ENCODE data around the gene CARNS1. TPM values are rescaled to one million over a fixed set of nuclear protein-coding genes. Genes with fewer than 3 reads are reported as not detected.

The CARNS1 gene, protein sequence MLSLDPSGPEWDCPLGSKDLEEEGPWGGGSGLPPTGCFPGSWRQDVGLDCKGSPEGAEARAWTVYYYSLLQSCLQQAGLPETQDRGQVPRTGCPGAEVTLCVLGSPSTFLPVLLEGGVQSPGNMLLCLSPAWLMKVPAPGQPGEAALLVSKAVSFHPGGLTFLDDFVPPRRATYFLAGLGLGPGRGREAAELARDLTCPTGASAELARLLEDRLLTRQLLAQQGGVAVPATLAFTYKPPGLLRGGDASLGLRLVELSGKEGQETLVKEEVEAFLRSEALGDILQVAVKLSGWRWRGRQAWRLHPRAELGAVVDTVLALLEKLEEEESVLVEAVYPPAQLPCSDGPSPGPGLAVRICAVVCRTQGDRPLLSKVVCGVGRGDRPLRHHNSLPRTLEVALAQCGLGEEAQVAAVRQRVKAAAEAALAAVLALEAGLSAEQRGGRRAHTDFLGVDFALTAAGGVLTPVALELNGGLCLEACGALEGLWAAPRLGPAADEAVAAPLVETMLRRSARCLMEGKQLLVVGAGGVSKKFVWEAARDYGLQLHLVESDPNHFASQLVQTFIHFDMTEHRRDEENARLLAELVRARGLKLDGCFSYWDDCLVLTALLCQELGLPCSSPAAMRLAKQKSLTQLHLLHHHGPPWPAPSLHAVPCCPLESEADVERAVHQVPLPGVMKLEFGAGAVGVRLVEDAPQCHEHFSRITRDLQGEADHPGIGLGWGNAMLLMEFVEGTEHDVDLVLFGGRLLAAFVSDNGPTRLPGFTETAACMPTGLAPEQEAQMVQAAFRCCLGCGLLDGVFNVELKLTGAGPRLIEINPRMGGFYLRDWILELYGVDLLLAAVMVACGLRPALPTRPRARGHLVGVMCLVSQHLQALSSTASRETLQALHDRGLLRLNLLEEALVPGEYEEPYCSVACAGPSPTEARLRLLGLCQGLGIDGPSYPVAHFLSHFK
- total RNA-seq (2014; rRNA removed; shearing (Covaris generic)), result not detected in 2 replicates

DNA sequence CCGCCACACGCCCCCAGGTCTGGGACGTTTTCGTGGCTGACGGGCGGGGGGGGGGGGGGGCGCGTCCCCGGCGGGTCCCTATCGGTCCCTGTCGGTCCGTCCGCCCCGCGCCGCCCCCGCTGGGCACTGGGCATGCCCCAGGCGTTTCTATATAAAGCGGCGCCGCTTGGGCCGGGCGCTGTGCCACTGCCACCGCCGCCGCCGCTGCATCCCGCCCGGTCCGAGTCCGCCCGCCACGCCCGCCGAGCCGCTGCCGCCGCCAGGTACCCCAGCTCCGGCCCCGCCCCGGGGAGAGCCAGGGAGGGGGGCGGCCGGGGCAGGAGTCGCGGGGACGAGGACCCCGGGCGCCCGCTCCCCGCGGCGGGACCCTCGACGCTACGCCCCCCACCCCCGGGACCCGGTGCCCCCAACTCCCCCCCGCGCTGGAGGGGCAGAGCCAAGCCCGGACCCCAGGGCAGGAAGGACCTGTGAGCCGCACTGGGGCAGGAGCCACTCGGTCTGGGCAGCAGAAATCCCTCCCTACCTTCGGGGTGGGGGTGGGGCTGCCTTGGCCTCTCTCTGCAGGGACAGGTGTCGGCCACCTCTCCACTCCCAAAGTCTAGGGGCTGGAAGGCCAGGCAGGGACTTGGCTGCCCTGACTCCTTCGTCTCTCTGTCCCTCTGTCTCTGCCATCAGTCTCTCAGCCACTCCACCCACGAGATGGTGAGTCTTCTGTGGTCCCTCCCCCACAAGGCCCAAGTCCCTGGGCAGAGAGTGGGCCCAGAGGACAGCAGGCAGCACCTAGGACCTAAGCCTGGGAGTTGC, at the start of gene CARNS1:
Gene CARNS1, plus strand, starts transcription at position 178 of the 804 bp plus-strand sequence. Its CDS starts 522 bp downstream, at position 700.
- DNase-seq (ENCODE audit: low spot score), result no peak

DNA sequence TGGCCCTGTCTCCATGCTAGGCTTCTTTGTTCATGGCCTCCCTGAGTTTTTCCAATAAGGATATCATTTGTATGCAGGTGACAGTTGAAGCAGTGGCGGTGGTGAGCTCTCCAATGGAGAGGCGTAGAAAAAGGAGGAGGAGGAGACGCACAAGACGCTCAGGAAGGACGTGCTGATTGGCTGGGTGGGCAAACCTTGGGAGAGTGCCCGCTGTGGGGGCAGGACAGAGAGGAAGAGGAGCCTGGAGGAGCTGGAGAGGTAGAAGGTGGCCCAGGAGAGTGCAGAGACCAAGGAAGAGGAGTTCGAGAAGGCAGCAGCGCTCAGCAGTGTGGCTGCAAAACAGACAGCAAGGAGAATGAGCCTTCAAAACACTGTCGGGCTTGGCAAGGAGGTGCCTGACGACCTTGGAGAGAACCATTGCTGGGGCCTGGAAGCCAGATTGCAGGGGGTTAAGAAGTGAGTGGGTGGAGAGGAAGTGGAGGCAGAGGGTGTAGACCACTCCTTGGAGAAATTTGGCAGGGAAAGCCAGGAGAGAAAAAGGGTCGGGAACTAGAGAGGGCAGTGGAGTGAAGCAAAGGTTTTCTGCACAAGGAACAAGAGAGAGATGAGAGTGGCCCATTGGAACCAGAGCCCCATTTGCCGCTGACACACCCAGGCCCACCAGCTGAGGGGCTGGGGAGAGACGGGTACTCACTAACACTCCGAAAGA, 49.6 kb upstream of the CARNS1 start:
- DNase-seq (ENCODE audit: low spot score), result no peak

DNA sequence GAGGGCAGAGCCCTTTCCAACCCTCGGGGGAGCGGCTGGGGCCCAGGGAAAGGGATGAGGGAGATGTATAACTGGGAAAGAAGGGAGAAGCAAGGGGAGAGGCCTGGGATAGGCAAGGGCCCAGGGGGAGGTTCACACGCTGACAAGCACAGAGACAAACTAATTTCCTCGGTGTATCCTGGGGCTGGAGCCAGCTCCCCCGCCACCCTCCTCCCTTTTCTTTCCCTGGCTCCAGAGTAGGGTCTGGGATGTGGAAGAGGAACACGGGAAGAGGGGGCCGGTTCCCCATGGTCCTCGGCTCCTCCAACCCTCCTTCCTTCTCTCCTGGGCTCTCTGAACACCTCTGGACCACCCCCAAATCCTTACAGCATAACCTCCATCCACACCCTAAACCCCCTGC, 48.9 kb upstream of the CARNS1 start:
- no peak for DNase-seq (ENCODE audit: low spot score)

DNA sequence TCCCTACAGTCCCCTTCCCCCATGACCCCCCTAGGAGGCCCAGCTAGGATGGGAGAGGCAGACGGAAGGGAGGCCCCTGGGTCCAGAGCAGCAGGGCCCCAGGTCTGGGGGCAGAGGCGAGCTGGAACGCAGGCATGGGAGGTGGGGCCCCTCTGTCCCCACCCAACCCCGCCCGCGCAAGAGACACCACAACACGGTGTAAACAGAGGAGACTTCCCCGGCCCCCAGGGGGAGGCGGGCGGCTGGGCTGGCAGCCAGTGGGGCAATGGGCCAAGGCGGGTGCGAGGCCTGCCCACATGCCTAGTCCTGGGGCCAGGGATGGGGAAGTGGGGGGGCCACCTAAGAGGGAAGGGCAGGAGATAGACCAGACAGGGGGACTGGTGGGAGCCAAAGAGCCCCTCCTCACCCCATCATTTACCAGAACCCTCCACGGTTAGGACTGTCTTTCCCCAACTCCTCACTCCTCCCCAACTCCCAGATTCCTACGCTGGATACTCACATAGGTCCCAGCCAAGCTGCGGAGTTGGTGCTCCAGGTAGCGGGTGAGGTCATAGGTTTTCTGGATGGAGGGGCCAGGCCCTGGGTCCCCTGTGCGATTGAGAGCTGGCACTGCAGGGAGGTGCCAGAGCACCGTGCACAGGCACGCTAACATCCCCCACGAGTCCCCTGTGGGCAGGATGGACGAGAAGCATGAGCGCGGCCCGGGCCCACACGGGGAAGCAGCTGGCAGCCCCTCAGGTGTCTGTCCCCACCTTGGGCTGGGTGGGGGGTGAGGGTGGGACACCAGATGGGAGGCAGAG, 48.3 kb upstream of the CARNS1 start:
- DNase-seq (ENCODE audit: low spot score), result no peak

DNA sequence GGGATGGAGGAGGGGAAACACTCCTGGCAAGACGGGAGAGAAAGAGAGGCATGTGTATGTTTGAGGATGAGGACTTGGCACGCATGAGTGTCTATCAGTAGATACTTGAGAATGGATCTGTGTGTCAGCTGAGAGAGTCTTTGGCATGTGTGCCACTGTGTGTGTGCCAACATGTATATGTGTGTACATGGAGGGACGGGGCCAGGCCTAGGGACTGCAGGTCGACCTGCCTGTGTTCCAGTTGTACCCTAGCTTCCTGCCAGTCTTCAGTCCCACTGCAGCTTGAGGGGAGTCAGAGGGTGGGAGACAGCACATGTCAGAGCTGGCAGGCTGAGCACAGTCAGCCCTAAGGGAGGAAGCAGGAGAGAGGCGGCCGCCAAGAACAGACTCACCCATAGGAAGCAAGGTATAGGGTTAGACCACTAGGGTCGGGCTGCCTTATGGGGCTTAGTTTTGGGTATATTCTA, 47.7 kb upstream of the CARNS1 start:
- DNase-seq (ENCODE audit: low spot score), result no peak

DNA sequence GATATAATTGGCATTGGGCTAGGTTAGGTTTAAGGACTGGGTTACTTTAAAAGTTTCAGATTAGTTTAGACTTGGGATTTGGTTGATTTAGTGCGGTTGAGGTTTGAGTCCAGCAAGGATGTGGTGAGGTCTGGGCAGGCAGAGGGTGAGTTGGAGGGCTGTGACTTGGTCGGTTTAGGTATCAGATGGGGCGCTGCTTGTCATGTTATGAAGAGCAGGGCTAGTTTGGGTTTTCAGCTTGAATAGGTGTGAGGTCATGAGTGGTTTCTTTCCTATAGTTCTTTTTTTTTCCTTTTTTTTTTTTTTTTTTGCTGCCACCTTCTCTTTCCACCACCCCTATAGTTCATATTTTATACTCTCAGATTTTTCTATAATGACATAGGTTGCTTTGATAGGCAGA, 46.9 kb upstream of the CARNS1 start:
- no peak for DNase-seq (ENCODE audit: low spot score)

DNA sequence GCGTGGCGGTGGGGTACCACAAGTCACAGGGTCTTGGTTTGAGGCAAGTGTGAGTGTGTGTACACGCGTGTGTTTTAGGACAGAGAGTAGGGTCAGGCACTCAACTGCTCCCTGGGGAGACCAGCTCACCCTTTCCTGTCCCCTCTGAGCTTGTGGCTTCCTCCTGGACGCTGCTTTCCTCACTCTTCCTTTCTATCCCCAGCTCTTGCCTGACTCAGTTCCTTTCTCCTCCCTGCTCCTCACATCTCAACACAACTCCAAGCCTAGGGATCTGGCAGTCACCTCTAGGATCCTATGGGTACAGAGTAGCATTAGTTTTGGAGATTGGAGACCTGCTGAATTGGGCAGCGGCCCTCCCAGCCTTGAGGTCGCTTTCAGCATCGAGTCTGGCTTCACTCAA, 46.2 kb upstream of the CARNS1 start:
- no peak for DNase-seq (ENCODE audit: low spot score)

DNA sequence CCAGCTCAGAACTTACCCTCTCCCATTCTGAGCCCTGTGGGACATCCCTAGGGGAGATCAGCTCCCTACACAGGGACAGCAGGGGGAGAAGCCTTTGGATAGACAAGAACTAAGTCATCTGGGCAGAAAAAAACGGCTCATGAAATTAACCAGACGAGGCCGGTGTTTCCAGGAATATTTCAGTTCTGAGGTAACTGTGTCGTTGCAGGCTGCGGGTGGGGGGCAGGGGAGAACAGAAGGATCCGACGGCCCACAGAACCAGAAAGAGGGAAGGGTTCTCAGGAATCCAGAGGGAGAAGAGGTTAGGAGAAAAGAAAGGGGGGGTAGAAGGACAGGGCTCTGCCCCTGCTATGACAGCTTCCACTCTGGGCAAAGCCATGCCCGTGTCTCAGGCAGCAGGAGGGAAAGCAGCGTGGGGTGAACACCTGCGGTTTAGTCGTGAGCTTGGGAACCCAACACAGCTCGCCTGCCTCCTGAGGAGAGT, 45.6 kb upstream of the CARNS1 start:
- DNase-seq (ENCODE audit: low spot score), result peak; percentile 67

DNA sequence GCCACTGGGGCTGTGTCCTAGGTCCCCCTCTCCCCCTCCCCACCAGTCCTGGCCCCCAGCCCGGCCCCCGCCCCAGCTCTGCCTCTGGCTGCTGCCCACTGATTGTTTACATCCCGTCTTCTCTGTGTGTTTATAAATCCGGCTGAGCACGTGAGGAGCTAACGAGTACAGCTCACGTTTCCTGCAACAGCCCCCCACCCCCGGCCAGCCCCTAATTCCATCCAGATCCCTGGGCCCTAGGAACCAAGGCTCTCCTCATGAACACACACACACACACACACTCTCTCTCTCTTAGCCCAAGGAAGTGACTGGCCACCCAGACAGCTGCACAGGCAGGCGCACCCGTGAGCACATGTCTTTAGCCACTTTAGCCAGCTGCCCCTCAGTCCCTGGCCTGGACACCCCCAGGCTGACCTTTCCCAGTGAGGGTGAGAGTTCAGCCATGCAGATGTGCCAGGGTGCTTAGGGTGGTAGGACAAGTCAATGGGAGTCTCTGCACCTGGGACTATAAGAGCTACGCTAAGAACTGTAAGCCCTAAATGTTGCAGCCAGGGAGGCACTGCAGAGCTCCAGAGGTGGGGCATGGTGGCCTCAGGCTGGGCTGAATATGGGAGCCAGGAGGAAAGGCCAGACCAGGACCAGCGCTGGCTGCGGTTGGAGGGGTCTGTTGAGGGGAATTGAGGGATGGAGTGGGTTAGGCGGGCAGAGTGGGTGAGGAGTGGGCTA, 45.0 kb upstream of the CARNS1 start:
- peak; percentile 88 for DNase-seq (ENCODE audit: low spot score)

DNA sequence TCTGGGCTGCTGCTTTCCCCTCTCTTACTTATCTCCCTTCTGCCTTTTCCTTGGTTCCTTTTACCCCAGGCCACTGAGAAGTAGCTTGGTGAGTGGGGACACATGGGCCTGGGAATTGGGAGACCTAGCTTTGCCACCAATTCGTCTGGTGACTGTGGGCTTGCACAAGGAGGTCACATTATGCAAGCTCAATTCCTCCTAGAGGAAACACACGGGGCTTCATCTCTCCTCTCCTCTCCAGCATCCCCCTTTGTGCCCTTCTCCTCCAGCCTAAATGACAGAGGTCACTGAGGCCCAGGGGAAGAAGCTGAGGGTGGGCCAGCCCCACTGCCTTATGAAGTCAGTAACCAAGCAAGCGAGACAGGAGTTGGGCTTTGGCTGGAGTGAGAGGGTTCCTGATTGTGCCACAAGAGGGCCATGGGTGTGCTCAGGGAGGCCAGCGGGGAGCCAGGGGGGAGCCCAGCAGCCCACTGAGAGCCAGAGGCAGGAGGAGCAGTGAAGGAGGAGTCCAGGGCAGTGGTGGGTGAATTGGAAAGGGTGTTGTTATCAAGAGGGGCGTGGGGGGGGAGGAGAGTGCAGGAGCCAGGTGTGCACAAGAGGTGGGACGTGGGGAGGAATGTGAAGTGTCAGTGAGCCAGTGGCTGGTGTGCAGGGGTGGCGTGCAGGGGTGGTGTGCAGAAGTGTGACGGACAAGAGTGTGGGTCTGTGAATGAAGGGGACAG, 44.1 kb upstream of the CARNS1 start:
- DNase-seq (ENCODE audit: low spot score), result peak; percentile 58

DNA sequence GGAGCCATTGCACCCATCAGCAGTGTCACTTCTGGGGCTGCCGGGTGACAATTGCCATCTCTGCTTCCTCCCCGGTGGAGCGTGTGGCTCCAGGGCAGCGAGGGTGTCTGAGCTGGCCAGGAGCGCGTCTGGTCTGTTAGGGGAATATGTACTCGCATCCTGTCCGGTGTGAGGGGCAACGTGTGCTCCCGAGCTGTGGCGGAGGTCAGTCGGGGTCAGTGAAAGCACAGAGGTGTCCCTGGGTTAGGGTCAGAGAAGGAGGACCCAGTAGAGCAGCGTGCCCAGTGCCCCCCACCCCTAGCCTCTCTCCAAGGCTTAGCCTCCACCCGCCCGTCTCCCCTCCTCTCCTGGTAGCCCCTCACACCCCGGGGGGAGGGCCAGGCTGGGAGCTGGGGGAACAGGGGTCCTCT, 43.6 kb upstream of the CARNS1 start:
- peak; percentile 11 for DNase-seq (ENCODE audit: low spot score)

DNA sequence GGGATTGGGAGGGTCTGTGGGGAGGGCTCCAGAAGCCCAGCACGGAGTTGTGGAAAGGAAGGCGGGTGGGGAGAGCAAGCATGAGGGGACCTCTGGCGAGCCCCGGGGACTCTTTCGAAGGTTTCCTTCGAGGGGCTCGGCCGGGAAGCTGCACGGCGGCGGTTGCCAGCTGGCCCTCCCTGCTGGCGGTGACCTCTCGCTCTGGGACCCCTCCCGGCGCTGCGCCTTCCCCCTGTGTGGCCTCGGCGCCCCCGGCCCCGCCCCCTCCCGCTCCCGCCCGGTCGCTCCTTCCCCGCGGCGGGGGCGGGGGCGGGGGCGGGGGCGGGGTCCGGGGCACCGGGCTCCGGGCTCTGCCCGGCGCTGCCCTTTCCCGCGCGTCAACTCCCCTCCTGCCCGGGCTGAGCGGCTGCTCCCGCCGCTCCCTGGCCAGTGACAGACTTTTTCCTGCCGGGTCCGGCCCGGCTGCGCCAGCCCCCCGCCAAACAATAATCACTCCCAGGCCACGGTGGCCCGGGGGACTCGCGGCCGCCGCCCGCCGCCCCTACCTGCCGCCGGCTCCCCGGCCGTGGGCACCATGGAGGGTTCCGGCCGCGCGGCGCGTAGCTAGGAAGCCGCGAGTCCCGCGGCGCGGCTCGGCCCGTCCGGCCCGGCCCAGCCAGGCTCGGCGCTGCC, 43.0 kb upstream of the CARNS1 start:
- DNase-seq (ENCODE audit: low spot score), result no peak

DNA sequence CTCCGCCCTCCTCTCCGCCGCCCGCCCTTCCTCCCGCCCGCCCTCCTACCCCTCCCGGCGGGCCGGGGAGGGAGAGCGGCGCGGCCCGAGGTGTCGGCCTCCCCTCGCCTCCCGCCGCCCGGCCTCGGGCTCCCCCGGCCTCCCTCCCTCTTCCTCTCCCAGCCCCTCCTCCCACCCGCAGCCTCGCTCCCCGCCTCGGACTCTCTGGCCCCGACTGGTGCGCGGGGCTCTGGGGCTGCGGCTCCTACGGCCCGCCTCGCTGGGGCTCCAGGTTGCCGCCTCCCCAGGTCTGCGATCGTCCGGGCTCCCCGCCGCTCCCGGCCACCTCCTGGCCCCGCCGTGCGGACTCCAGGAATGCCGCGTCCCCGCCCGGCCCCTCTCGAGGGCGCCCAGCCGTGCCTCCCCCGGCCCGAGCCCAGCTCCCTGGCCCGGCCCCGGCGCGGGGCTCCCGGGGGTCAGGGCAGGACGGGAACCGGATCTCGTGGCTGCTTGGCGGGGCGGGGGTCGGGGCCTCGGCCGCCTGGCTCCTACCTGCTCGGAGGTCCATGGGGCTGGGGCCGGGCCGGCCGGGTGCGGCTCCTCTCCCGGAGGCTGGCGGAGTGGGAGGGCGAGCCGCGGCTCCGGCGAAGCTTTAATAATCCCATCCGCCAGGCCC, 42.4 kb upstream of the CARNS1 start, which contains the start of gene CLCF1:
Gene CLCF1, minus strand, starts transcription at position 606 of the 655 bp plus-strand sequence. Its CDS starts 59 bp downstream, at position 547.
- no peak for DNase-seq (ENCODE audit: low spot score)

DNA sequence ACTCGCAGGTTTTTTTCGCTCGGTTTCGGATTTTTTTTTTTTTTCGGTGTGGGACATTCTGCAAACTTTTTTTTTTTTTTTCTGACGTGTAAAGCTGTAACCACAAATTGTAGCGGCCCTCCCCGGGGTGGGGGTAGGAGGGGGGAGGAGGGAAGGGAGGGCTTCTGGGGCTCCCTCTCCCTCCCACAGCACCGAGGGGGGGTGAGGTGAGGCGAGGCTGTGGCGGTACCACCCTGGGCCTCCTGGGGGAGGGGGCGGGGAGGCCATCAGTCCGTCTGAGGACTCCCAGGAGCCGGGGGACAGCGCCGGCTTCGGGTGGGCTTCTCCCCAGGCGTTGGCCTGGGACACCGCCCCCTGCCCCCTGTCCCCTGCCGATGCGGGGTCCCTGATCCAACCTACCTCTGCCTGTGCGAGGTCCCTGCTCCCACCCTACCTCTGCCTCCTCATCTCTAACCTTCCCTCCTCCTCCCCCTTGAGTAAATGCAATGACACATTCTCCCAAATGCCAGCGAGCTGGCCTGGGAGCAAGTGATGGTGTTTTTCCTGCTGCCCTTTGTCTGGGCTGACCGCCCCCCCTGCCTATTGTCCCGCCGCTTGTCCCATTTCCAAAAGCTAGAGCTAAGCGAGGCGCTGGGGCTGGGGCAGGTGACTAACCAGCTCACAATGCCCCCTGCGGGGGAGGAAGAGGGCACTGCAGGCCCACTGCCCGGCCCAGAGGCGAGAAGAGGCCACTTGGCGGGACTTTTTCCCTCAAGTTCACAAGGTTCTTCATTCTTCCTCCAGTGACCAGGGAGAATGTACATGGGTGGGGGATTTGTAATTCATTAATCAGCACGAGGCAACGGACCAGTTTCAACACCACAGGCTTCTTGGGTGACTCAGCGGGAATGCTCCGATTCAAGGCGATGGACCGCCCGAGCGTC, 41.6 kb upstream of the CARNS1 start:
- peak; percentile 91 for DNase-seq (ENCODE audit: low spot score)

DNA sequence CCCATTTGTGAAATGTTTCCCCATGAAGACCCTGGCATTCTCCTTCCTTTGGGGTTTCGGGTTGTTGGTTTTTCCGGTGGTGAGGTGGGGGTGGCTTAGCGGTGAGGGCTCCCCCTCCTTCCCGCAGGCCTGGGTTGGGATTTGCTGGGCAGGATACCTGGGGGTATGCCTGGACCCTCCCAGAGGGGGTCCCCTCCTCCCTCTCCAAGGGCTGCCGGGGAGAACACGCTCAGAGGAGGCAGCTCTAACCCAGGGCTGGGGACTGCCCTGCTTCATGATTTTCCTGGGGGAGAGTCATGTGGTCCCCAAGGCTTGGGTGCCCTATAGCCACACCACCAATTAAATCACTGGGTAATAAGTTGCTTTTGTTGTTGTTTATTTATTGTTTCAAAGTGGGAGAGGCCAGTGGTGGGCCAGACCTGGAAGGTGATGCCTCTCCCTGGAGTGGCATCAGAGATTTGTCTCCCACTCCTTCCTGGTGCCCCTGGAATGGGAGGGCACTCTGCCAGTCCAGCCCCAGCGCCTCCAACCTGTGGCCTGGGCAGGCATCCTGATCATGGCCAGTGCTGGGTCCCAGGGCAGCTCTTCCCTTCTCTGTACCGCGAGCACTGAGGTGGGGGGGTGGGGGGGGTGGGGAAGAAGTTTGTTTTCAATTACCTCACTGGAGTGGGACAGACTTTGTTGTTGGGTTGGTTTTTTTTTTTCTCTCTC, 40.8 kb upstream of the CARNS1 start:
- DNase-seq (ENCODE audit: low spot score), result peak; percentile 60

Measured in H4 (cell line).